Measurements from ENCODE around the gene JADE2.

DNA sequence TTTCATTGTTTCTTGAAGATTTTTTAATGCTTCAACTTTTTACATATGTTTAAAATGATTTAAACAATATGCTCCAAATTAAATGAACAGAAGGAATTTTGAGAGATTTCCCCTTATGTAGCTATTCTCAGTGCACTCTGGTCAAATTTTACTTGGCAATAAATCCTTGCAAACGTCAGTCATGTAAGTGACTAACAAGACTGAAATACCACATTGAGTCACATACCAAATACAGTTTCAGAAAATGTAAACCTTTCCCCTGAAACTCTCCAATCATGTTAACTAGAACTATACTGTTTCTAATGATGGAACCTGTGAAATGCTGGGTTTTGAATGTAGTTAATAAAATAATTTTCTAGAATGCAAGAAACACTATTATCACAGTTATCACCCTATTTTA is 77.6 kb downstream of the JADE2 start:
- TF ChIP-seq, protein P1, sequence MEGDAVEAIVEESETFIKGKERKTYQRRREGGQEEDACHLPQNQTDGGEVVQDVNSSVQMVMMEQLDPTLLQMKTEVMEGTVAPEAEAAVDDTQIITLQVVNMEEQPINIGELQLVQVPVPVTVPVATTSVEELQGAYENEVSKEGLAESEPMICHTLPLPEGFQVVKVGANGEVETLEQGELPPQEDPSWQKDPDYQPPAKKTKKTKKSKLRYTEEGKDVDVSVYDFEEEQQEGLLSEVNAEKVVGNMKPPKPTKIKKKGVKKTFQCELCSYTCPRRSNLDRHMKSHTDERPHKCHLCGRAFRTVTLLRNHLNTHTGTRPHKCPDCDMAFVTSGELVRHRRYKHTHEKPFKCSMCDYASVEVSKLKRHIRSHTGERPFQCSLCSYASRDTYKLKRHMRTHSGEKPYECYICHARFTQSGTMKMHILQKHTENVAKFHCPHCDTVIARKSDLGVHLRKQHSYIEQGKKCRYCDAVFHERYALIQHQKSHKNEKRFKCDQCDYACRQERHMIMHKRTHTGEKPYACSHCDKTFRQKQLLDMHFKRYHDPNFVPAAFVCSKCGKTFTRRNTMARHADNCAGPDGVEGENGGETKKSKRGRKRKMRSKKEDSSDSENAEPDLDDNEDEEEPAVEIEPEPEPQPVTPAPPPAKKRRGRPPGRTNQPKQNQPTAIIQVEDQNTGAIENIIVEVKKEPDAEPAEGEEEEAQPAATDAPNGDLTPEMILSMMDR (IDR thresholded peaks at IDR 0.05), result no peak
- TF ChIP-seq EP300 (IDR thresholded peaks at IDR 0.05) (no peak), POLR2A (IDR thresholded peaks at IDR 0.05) (no peak), POLR2AphosphoS5 (IDR thresholded peaks at IDR 0.05) (no peak)

Data from sigmoid colon (tissue), 4 donors.